ENCODE data around the gene CYP17A1. TPM values are rescaled to one million over a fixed set of nuclear protein-coding genes. Genes with fewer than 3 reads are reported as not detected.

CYP17A1 gene, protein sequence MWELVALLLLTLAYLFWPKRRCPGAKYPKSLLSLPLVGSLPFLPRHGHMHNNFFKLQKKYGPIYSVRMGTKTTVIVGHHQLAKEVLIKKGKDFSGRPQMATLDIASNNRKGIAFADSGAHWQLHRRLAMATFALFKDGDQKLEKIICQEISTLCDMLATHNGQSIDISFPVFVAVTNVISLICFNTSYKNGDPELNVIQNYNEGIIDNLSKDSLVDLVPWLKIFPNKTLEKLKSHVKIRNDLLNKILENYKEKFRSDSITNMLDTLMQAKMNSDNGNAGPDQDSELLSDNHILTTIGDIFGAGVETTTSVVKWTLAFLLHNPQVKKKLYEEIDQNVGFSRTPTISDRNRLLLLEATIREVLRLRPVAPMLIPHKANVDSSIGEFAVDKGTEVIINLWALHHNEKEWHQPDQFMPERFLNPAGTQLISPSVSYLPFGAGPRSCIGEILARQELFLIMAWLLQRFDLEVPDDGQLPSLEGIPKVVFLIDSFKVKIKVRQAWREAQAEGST
- polyA plus RNA-seq (2013, experiment 1 of 4), result not detected
- not detected for polyA plus RNA-seq (2013, experiment 2 of 4)
- not detected for polyA plus RNA-seq (2013, experiment 3 of 4)
- polyA plus RNA-seq (2013, experiment 4 of 4), result not detected

- Histone ChIP-seq H3K27ac (ENCODE audit: insufficient read depth, low read depth, low read length, poor library complexity, severe bottlenecking) (no peak within 1 kb of the TSS), H3K27me3 (ENCODE audit: control insufficient read depth, insufficient read depth, low read length, poor library complexity, severe bottlenecking) (no peaks in the 10 kb centered on the region), H3K4me3 (ENCODE audit: insufficient read depth, low read depth, low read length) (no peak within 1 kb of the TSS), H3K36me3 (ENCODE audit: control insufficient read depth, insufficient read depth, low read length) (no peaks in the 10 kb centered on the region), H3K9me3 (ENCODE audit: control insufficient read depth, low read length) (no peaks in the 10 kb centered on the region), H3K4me1 (ENCODE audit: control insufficient read depth, insufficient read depth, low read length) (no peaks in the 10 kb centered on the region)
- WGBS, 2 experiments, result 91 to 94% methylated on average over 5 of the region's 5 CpGs
These were observed at the start of gene CYP17A1 for GRCh38 chr10:102837230-102837721. TSS of gene CYP17A1 (minus strand) at chr10:102837413. CDS start at chr10:102837361, 52 bp downstream.

DNA sequence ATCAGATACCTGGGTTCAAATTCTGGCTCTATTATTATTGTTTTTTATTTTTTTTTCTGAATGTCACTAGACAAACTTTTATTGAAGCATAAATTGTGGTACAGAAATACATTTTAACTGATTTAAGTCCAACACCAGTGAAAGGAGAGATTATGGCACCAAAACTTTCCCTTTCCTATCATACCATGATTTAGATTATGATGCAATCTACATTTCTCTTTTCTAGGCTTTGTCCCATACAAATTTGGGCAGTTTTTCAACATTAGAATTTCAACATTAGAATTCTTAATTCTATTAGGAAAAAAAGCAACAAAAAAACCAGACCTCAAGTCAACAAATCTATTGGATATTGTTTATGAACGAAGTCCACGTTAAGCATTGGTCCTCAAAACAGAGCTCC is 43.0 kb upstream of the CYP17A1 start:
- WGBS, 2 experiments, result 100% methylated on average over 2 of the region's 2 CpGs
- Histone ChIP-seq H3K27me3 (ENCODE audit: control insufficient read depth, insufficient read depth, low read length, poor library complexity, severe bottlenecking) (no peaks in the 10 kb centered on the region), H3K36me3 (ENCODE audit: control insufficient read depth, insufficient read depth, low read length) (peaks cover 4% of the 10 kb centered on the region), H3K4me3 (ENCODE audit: insufficient read depth, low read depth, low read length) (no peak overlapping the region), H3K27ac (ENCODE audit: insufficient read depth, low read depth, low read length, poor library complexity, severe bottlenecking) (no peak overlapping the region), H3K4me1 (ENCODE audit: control insufficient read depth, insufficient read depth, low read length) (no peaks in the 10 kb centered on the region), H3K9me3 (ENCODE audit: control insufficient read depth, low read length) (no peaks in the 10 kb centered on the region)

GRCh38 chr10:102878629-102879028 is 41.4 kb upstream of the CYP17A1 start:
- Histone ChIP-seq H3K4me1 (ENCODE audit: control insufficient read depth, insufficient read depth, low read length) (no peaks in the 10 kb centered on the region), H3K36me3 (ENCODE audit: control insufficient read depth, insufficient read depth, low read length) (peaks cover 4% of the 10 kb centered on the region), H3K27me3 (ENCODE audit: control insufficient read depth, insufficient read depth, low read length, poor library complexity, severe bottlenecking) (no peaks in the 10 kb centered on the region), H3K4me3 (ENCODE audit: insufficient read depth, low read depth, low read length) (no peak overlapping the region), H3K27ac (ENCODE audit: insufficient read depth, low read depth, low read length, poor library complexity, severe bottlenecking) (no peak overlapping the region), H3K9me3 (ENCODE audit: control insufficient read depth, low read length) (no peaks in the 10 kb centered on the region)
- WGBS, 2 experiments, result 93 to 95% methylated on average over 4 of the region's 4 CpGs

GRCh38 chr10:102876747-102877153 is 39.5 kb upstream of the CYP17A1 start:
- H3K9me3 ChIP-seq (ENCODE audit: control insufficient read depth, low read length), result no peaks in the 10 kb centered on the region
- peaks cover 4% of the 10 kb centered on the region for H3K36me3 ChIP-seq (ENCODE audit: control insufficient read depth, insufficient read depth, low read length)
- H3K4me3 ChIP-seq (ENCODE audit: insufficient read depth, low read depth, low read length), result no peak overlapping the region
- H3K27me3 ChIP-seq (ENCODE audit: control insufficient read depth, insufficient read depth, low read length, poor library complexity, severe bottlenecking), result no peaks in the 10 kb centered on the region
- H3K4me1 ChIP-seq (ENCODE audit: control insufficient read depth, insufficient read depth, low read length), result no peaks in the 10 kb centered on the region
- 94 to 95% methylated on average over 2 of the region's 2 CpGs for WGBS, 2 experiments
- no peak overlapping the region for H3K27ac ChIP-seq (ENCODE audit: insufficient read depth, low read depth, low read length, poor library complexity, severe bottlenecking)

GRCh38 chr10:102872163-102872562 is 35.0 kb upstream of the CYP17A1 start:
- H3K27ac ChIP-seq (ENCODE audit: insufficient read depth, low read depth, low read length, poor library complexity, severe bottlenecking), result no peak overlapping the region
- H3K4me1 ChIP-seq (ENCODE audit: control insufficient read depth, insufficient read depth, low read length), result peaks cover 3% of the 10 kb centered on the region
- H3K27me3 ChIP-seq (ENCODE audit: control insufficient read depth, insufficient read depth, low read length, poor library complexity, severe bottlenecking), result no peaks in the 10 kb centered on the region
- WGBS, 2 experiments, result 88 to 96% methylated on average over 4 of the region's 4 CpGs
- H3K4me3 ChIP-seq (ENCODE audit: insufficient read depth, low read depth, low read length), result no peak overlapping the region
- H3K9me3 ChIP-seq (ENCODE audit: control insufficient read depth, low read length), result no peaks in the 10 kb centered on the region
- H3K36me3 ChIP-seq (ENCODE audit: control insufficient read depth, insufficient read depth, low read length), result no peaks in the 10 kb centered on the region

- no peaks in the 10 kb centered on the region for H3K27me3 ChIP-seq (ENCODE audit: control insufficient read depth, insufficient read depth, low read length, poor library complexity, severe bottlenecking)
- peaks cover 3% of the 10 kb centered on the region for H3K4me1 ChIP-seq (ENCODE audit: control insufficient read depth, insufficient read depth, low read length)
- peak overlapping the region; percentile 33 for H3K4me3 ChIP-seq (ENCODE audit: insufficient read depth, low read depth, low read length)
- H3K9me3 ChIP-seq (ENCODE audit: control insufficient read depth, low read length), result no peaks in the 10 kb centered on the region
- no peaks in the 10 kb centered on the region for H3K36me3 ChIP-seq (ENCODE audit: control insufficient read depth, insufficient read depth, low read length)
- 88 to 90% methylated on average over 10 of the region's 10 CpGs for WGBS, 2 experiments
- no peak overlapping the region for H3K27ac ChIP-seq (ENCODE audit: insufficient read depth, low read depth, low read length, poor library complexity, severe bottlenecking)
These were observed 33.0 kb upstream of the CYP17A1 start for GRCh38 chr10:102870221-102870620.

DNA sequence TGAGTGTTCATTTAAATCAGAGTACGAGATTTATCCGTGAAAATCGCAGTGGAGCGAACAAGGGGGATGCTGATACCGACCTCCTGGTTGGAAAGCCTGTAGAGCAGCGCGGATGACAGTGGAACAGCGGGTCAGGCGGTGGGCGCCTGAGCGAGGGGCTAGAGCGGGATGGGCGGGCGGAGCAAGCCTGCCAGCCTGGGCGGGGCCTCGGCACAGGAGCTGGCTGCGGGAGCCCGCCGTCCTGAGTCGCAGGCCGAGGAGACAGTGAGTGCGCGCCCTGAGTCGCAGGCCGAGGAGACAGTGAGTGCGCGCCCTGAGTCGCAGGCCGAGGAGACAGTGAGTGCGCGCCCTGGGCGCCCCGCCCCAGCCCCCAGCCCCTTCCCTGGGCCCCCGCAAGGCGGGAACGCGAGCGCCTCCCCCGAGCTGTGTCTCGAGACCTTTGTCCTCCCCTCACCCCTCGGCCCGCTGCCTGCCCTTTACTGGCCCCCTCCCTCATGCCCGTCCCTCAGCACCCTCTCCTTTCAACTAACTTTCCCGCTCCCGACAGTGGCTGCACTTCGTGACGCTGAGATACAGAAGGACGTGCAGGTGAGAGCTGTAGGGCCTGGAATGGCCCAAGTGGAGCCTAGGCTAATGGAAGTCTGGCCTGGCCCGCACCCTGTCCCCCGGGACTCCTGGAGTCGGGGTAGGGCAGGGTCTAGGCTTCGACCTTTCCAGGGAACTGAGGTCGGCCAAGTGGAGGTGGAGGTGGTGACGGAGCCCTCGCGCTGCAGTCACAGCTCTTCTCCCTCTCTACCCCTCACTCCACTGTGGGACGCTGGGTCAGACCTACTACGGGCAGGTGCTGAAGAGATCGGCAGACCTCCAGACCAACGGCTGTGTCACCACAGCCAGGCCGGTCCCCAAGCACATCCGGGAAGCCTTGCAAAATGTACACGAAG is 32.3 kb upstream of the CYP17A1 start, which contains the start of gene AS3MT:
Gene AS3MT, plus strand, starts transcription at position 213 of the 941 bp plus-strand sequence. Its CDS starts 123 bp downstream, at position 336.
- H3K4me1 ChIP-seq (ENCODE audit: control insufficient read depth, insufficient read depth, low read length), result peaks cover 3% of the 10 kb centered on the region
- no peaks in the 10 kb centered on the region for H3K9me3 ChIP-seq (ENCODE audit: control insufficient read depth, low read length)
- H3K27ac ChIP-seq (ENCODE audit: insufficient read depth, low read depth, low read length, poor library complexity, severe bottlenecking), result no peak within 1 kb of the TSS
- no peaks in the 10 kb centered on the region for H3K36me3 ChIP-seq (ENCODE audit: control insufficient read depth, insufficient read depth, low read length)
- WGBS, 2 experiments, result 5 to 6% methylated on average over 63 of the region's 63 CpGs
- H3K27me3 ChIP-seq (ENCODE audit: control insufficient read depth, insufficient read depth, low read length, poor library complexity, severe bottlenecking), result no peaks in the 10 kb centered on the region
- peak within 1 kb of the TSS; percentile 33 for H3K4me3 ChIP-seq (ENCODE audit: insufficient read depth, low read depth, low read length)

DNA sequence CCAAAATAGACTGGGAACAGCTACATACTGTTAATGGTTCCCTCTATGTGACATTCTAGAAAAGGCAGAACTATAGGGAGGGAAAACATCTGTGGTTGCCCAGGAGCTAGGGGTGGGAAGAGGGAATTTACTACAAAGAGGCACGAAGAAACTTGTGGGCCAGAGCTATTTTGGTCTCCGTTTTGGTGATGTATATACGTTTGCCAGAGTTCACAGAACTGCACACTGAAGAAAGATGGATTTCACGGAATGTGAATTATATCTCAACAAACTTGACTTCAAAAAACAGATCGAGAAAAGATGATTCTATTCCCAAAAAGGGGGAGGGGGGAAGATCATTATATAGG is 31.7 kb upstream of the CYP17A1 start:
- WGBS, 2 experiments, result 9 to 13% methylated on average over 5 of the region's 5 CpGs
- peak overlapping the region; percentile 33 for H3K4me3 ChIP-seq (ENCODE audit: insufficient read depth, low read depth, low read length)
- H3K36me3 ChIP-seq (ENCODE audit: control insufficient read depth, insufficient read depth, low read length), result no peaks in the 10 kb centered on the region
- no peaks in the 10 kb centered on the region for H3K9me3 ChIP-seq (ENCODE audit: control insufficient read depth, low read length)
- H3K27ac ChIP-seq (ENCODE audit: insufficient read depth, low read depth, low read length, poor library complexity, severe bottlenecking), result no peak overlapping the region
- H3K4me1 ChIP-seq (ENCODE audit: control insufficient read depth, insufficient read depth, low read length), result peaks cover 3% of the 10 kb centered on the region
- H3K27me3 ChIP-seq (ENCODE audit: control insufficient read depth, insufficient read depth, low read length, poor library complexity, severe bottlenecking), result no peaks in the 10 kb centered on the region

- no peak overlapping the region for H3K4me3 ChIP-seq (ENCODE audit: insufficient read depth, low read depth, low read length)
- H3K4me1 ChIP-seq (ENCODE audit: control insufficient read depth, insufficient read depth, low read length), result peaks cover 3% of the 10 kb centered on the region
- 89 to 95% methylated on average over 3 of the region's 3 CpGs for WGBS, 2 experiments
These were observed 28.4 kb upstream of the CYP17A1 start for GRCh38 chr10:102865620-102866019.

More at GRCh38 chr10:102865620-102866019, 28.4 kb upstream of the CYP17A1 start:
- Histone ChIP-seq H3K27me3 (ENCODE audit: control insufficient read depth, insufficient read depth, low read length, poor library complexity, severe bottlenecking) (no peaks in the 10 kb centered on the region), H3K9me3 (ENCODE audit: control insufficient read depth, low read length) (no peaks in the 10 kb centered on the region), H3K27ac (ENCODE audit: insufficient read depth, low read depth, low read length, poor library complexity, severe bottlenecking) (no peak overlapping the region), H3K36me3 (ENCODE audit: control insufficient read depth, insufficient read depth, low read length) (no peaks in the 10 kb centered on the region)
